Measurements from ENCODE around the gene GATA5. TPM values are rescaled to one million over a fixed set of nuclear protein-coding genes. Genes with fewer than 3 reads are reported as not detected.
"Not testable (repeated sequence)": the region's sequence is repeated elsewhere in the genome, so short reads cannot be mapped to it uniquely, and the experiment has no call there.

GATA5 gene
- total RNA-seq, 2 experiments from 2014 or later: not detected

- Mint-ChIP-seq H3K27ac (no peak overlapping the region), H3K9me3 (no peaks in the 10 kb centered on the region), H3K27me3 (peaks cover 25% of the 10 kb centered on the region), H3K4me3 (no peak overlapping the region), H3K4me1 (no peaks in the 10 kb centered on the region), H3K36me3 (no peaks in the 10 kb centered on the region)
- DNase-seq: no peak
Measured at GRCh38 chr20:62429455-62430310, 46.1 kb downstream of the GATA5 start.

GRCh38 chr20:62428396-62429295 lies 47.1 kb downstream of the GATA5 start:
- Mint-ChIP-seq H3K4me1 (no peaks in the 10 kb centered on the region), H3K4me3 (no peak overlapping the region), H3K36me3 (no peaks in the 10 kb centered on the region), H3K27me3 (peaks cover 14% of the 10 kb centered on the region), H3K9me3 (no peaks in the 10 kb centered on the region), H3K27ac (no peak overlapping the region)
- DNase-seq: no peak

- H3K4me3 Mint-ChIP-seq: no peak overlapping the region
- H3K9me3 Mint-ChIP-seq: no peaks in the 10 kb centered on the region
- no peak for DNase-seq
Measured at GRCh38 chr20:62428002-62428372, 47.8 kb downstream of the GATA5 start.

GRCh38 chr20:62427172-62428001 lies 48.4 kb downstream of the GATA5 start, which contains the start of gene RBBP8NL:
Gene RBBP8NL (minus strand): TSS chr20:62427539. CDS start chr20:62419647, 7,892 bp downstream.
- H3K9me3 Mint-ChIP-seq: no peaks in the 10 kb centered on the region
- no peak within 1 kb of the TSS for H3K27ac Mint-ChIP-seq
- peaks cover 13% of the 10 kb centered on the region for H3K27me3 Mint-ChIP-seq
- DNase-seq: no peak
- no peaks in the 10 kb centered on the region for H3K36me3 Mint-ChIP-seq
- no peak within 1 kb of the TSS for H3K4me3 Mint-ChIP-seq
- H3K4me1 Mint-ChIP-seq: no peaks in the 10 kb centered on the region

More at GRCh38 chr20:62428002-62428372, 47.8 kb downstream of the GATA5 start:
- no peaks in the 10 kb centered on the region for H3K4me1 Mint-ChIP-seq
- no peak overlapping the region for H3K27ac Mint-ChIP-seq
- H3K27me3 Mint-ChIP-seq: peaks cover 13% of the 10 kb centered on the region
- no peaks in the 10 kb centered on the region for H3K36me3 Mint-ChIP-seq

GRCh38 chr20:62426699-62427131 lies 49.1 kb downstream of the GATA5 start:
- Mint-ChIP-seq H3K4me3 (no peak overlapping the region), H3K27ac (no peak overlapping the region), H3K27me3 (peaks cover 13% of the 10 kb centered on the region), H3K36me3 (no peaks in the 10 kb centered on the region), H3K4me1 (no peaks in the 10 kb centered on the region), H3K9me3 (no peaks in the 10 kb centered on the region)
- DNase-seq: no peak

- not testable (repeated sequence) for H3K9me3 Mint-ChIP-seq, H3K4me1 Mint-ChIP-seq, H3K4me3 Mint-ChIP-seq, H3K36me3 Mint-ChIP-seq, H3K27ac Mint-ChIP-seq, H3K27me3 Mint-ChIP-seq, DNase-seq
Measured at GRCh38 chr20:62426059-62426348, 49.8 kb downstream of the GATA5 start.

- no peaks in the 10 kb centered on the region for H3K36me3 Mint-ChIP-seq
- H3K27me3 Mint-ChIP-seq: peaks cover 6% of the 10 kb centered on the region
- H3K4me3 Mint-ChIP-seq: no peak overlapping the region
- no peak for DNase-seq
- H3K9me3 Mint-ChIP-seq: no peaks in the 10 kb centered on the region
- H3K4me1 Mint-ChIP-seq: no peaks in the 10 kb centered on the region
- H3K27ac Mint-ChIP-seq: no peak overlapping the region
Measured at GRCh38 chr20:62425281-62426058, 50.3 kb downstream of the GATA5 start.

- Mint-ChIP-seq H3K27me3 (peaks cover 6% of the 10 kb centered on the region), H3K9me3 (no peaks in the 10 kb centered on the region), H3K4me1 (no peaks in the 10 kb centered on the region), H3K27ac (no peak overlapping the region), H3K4me3 (no peak overlapping the region), H3K36me3 (no peaks in the 10 kb centered on the region)
- no peak for DNase-seq
Measured at GRCh38 chr20:62424249-62425107, 51.3 kb downstream of the GATA5 start.

GRCh38 chr20:62423326-62423706 lies 52.5 kb downstream of the GATA5 start:
- Mint-ChIP-seq H3K27me3 (no peaks in the 10 kb centered on the region), H3K9me3 (no peaks in the 10 kb centered on the region), H3K4me1 (no peaks in the 10 kb centered on the region), H3K4me3 (no peak overlapping the region), H3K27ac (no peak overlapping the region), H3K36me3 (no peaks in the 10 kb centered on the region)
- no peak for DNase-seq

- H3K27me3 Mint-ChIP-seq: no peaks in the 10 kb centered on the region
- H3K9me3 Mint-ChIP-seq: no peaks in the 10 kb centered on the region
- no peaks in the 10 kb centered on the region for H3K4me1 Mint-ChIP-seq
- no peak for DNase-seq
- no peak overlapping the region for H3K27ac Mint-ChIP-seq
- H3K4me3 Mint-ChIP-seq: no peak overlapping the region
- H3K36me3 Mint-ChIP-seq: no peaks in the 10 kb centered on the region
Measured at GRCh38 chr20:62422636-62423325, 53.0 kb downstream of the GATA5 start.

- Mint-ChIP-seq H3K4me3 (no peak overlapping the region), H3K9me3 (no peaks in the 10 kb centered on the region), H3K36me3 (no peaks in the 10 kb centered on the region), H3K27me3 (no peaks in the 10 kb centered on the region), H3K4me1 (no peaks in the 10 kb centered on the region), H3K27ac (no peak overlapping the region)
- no peak for DNase-seq
Measured at GRCh38 chr20:62421716-62421990, 54.1 kb downstream of the GATA5 start.

- Mint-ChIP-seq H3K4me3 (no peak overlapping the region), H3K27me3 (no peaks in the 10 kb centered on the region), H3K9me3 (no peaks in the 10 kb centered on the region), H3K36me3 (no peaks in the 10 kb centered on the region), H3K4me1 (no peaks in the 10 kb centered on the region), H3K27ac (no peak overlapping the region)
- no peak for DNase-seq
Measured at GRCh38 chr20:62420846-62421715, 54.7 kb downstream of the GATA5 start.

- no peaks in the 10 kb centered on the region for H3K9me3 Mint-ChIP-seq
- no peaks in the 10 kb centered on the region for H3K4me1 Mint-ChIP-seq
- H3K27me3 Mint-ChIP-seq: no peaks in the 10 kb centered on the region
- H3K27ac Mint-ChIP-seq: no peak overlapping the region
- H3K4me3 Mint-ChIP-seq: no peak overlapping the region
- no peak for DNase-seq
- no peaks in the 10 kb centered on the region for H3K36me3 Mint-ChIP-seq
Measured at GRCh38 chr20:62419759-62420158, 56.0 kb downstream of the GATA5 start.
